ENCODE measurements around the gene CIAPIN1. TPM values are rescaled to one million over a fixed set of nuclear protein-coding genes. Genes with fewer than 3 reads are reported as not detected.
A peak's percentile ranks its signal among the peaks of the same experiment; 100 is the strongest.

Gene CIAPIN1
- total RNA-seq, 2 donors from 2014 or later, result 77.5 to 87.1 TPM

- H3K4me3 Mint-ChIP-seq, result no peak overlapping the region
- H3K9me3 Mint-ChIP-seq, result no peaks in the 10 kb centered on the region
- H3K4me1 Mint-ChIP-seq, result peaks cover 28% of the 10 kb centered on the region
- H3K36me3 ChIP-seq (ENCODE audit: control insufficient read depth, insufficient read depth, low read length), result no peaks in the 10 kb centered on the region
- H3K4me1 ChIP-seq (ENCODE audit: control insufficient read depth, insufficient read depth, low read length), result peaks cover under 1% of the 10 kb centered on the region
- no peak overlapping the region for H3K27ac Mint-ChIP-seq
- no peak for TF ChIP-seq CTCF (conservative IDR thresholded peaks at IDR 0.05)
- no peak overlapping the region for H3K4me3 ChIP-seq (ENCODE audit: low read length)
- H3K27me3 ChIP-seq (ENCODE audit: control insufficient read depth, insufficient read depth, low read length, poor library complexity, severe bottlenecking), result peaks cover 5% of the 10 kb centered on the region
- H3K27me3 Mint-ChIP-seq (ENCODE audit: insufficient read depth), result peaks cover 26% of the 10 kb centered on the region
- no peak overlapping the region for H3K27ac ChIP-seq (ENCODE audit: low read depth, low read length)
- H3K9me3 ChIP-seq (ENCODE audit: control insufficient read depth, low read length), result no peaks in the 10 kb centered on the region
- 91 to 93% methylated on average over 11 to 13 of the region's 14 CpGs for whole genome bisulfite sequencing, 2 experiments (ENCODE audit: insufficient coverage in 1 of 2, insufficient read length in 1 of 2)
- DNase-seq, result peak; percentile 38
- no peak overlapping the region for H3K9ac ChIP-seq (ENCODE audit: extremely low read depth, low read length, poor library complexity, severe bottlenecking)
- H3K36me3 Mint-ChIP-seq (ENCODE audit: low read depth), result no peaks in the 10 kb centered on the region
Measured at GRCh38 chr16:57482845-57483545, 35.8 kb upstream of the CIAPIN1 start.

- DNase-seq, result peak; percentile 27
- WGBS, 2 experiments (ENCODE audit: insufficient coverage in 1 of 2, insufficient read length in 1 of 2), result 91 to 93% methylated on average over 4 of the region's 4 CpGs
- Mint-ChIP-seq H3K4me3 (no peak overlapping the region), H3K27ac (no peak overlapping the region), H3K9me3 (no peaks in the 10 kb centered on the region), H3K27me3 (ENCODE audit: insufficient read depth) (peaks cover 24% of the 10 kb centered on the region), H3K4me1 (peaks cover 27% of the 10 kb centered on the region), H3K36me3 (ENCODE audit: low read depth) (no peaks in the 10 kb centered on the region)
- no peak for TF ChIP-seq CTCF (conservative IDR thresholded peaks at IDR 0.05)
- no peak overlapping the region for H3K27ac ChIP-seq (ENCODE audit: low read depth, low read length)
- H3K4me1 ChIP-seq (ENCODE audit: control insufficient read depth, insufficient read depth, low read length), result peaks cover 6% of the 10 kb centered on the region
- peaks cover 5% of the 10 kb centered on the region for H3K27me3 ChIP-seq (ENCODE audit: control insufficient read depth, insufficient read depth, low read length, poor library complexity, severe bottlenecking)
- H3K4me3 ChIP-seq (ENCODE audit: low read length), result no peak overlapping the region
- no peak overlapping the region for H3K9ac ChIP-seq (ENCODE audit: extremely low read depth, low read length, poor library complexity, severe bottlenecking)
- no peaks in the 10 kb centered on the region for H3K9me3 ChIP-seq (ENCODE audit: control insufficient read depth, low read length)
- no peaks in the 10 kb centered on the region for H3K36me3 ChIP-seq (ENCODE audit: control insufficient read depth, insufficient read depth, low read length)
Measured at GRCh38 chr16:57481421-57481820, 34.2 kb upstream of the CIAPIN1 start.

- Histone ChIP-seq H3K27ac (ENCODE audit: low read depth, low read length) (no peak overlapping the region), H3K9ac (ENCODE audit: extremely low read depth, low read length, poor library complexity, severe bottlenecking) (no peak overlapping the region), H3K4me3 (ENCODE audit: low read length) (no peak overlapping the region), H3K4me1 (ENCODE audit: control insufficient read depth, insufficient read depth, low read length) (peaks cover 6% of the 10 kb centered on the region), H3K36me3 (ENCODE audit: control insufficient read depth, insufficient read depth, low read length) (no peaks in the 10 kb centered on the region), H3K27me3 (ENCODE audit: control insufficient read depth, insufficient read depth, low read length, poor library complexity, severe bottlenecking) (peaks cover 5% of the 10 kb centered on the region), H3K9me3 (ENCODE audit: control insufficient read depth, low read length) (no peaks in the 10 kb centered on the region)
- Mint-ChIP-seq H3K9me3 (no peaks in the 10 kb centered on the region), H3K36me3 (ENCODE audit: low read depth) (no peaks in the 10 kb centered on the region), H3K4me1 (peaks cover 27% of the 10 kb centered on the region), H3K27me3 (ENCODE audit: insufficient read depth) (peaks cover 22% of the 10 kb centered on the region), H3K27ac (no peak overlapping the region), H3K4me3 (no peak overlapping the region)
- WGBS, 2 experiments (ENCODE audit: insufficient coverage in 1 of 2, insufficient read length in 1 of 2), result 94 to 97% methylated on average over 5 to 6 of the region's 6 CpGs
- no peak for DNase-seq
- TF ChIP-seq CTCF (conservative IDR thresholded peaks at IDR 0.05), result no peak
Measured at GRCh38 chr16:57480754-57481230, 33.6 kb upstream of the CIAPIN1 start.

All from endodermal cell (in vitro differentiated cells).